GM13976 (cell line): ENCODE measurements around the gene TMEM123.

Experiments used
- DNase-seq: peaks from one replicate; pipeline ENCODE4 v3.0.0; 2012; ENCODE audit warnings: low spot score
- in situ Hi-C: fragments of 300-500 bp; cut with MboI; formaldehyde crosslinking; loops from one replicate; pipeline ENCODE4 v1.12.0; 2022; ENCODE audit warnings: low sequenced_read_pairs, mixed read lengths, inconsistent platforms; ENCODE audit not compliant: unreplicated experiment
- TF ChIP-seq, protein P1 (sequence below): IDR thresholded peaks from 2 replicates; pipeline ENCODE4 v1.5.1; 2012; ENCODE audit warnings: borderline replicate concordance, mild to moderate bottlenecking; ENCODE audit not compliant: insufficient read depth; ENCODE audit errors: extremely low read depth, missing control alignments, control extremely low read depth

TMEM123 gene

DNA sequence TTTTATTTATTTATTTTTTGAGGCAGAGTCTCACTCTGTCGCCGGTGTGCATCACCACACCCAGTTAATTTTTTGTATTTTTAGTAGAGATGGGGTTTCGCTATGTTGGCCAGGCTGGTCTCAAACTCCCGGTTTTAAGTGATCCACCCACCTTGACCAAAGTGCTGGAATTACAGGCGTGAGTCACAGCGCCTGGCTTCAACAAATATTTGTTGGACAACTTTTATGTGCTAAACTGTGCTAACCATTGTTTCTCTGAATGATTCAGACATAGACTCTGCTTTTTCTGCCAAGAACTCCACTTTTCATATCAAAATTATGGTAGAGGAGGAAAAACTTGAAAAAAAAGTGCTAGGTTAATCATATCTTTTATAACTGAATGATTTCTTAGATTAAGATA lies 41.7 kb upstream of the TMEM123 start:
- no peak for DNase-seq
- TF ChIP-seq, protein P1, sequence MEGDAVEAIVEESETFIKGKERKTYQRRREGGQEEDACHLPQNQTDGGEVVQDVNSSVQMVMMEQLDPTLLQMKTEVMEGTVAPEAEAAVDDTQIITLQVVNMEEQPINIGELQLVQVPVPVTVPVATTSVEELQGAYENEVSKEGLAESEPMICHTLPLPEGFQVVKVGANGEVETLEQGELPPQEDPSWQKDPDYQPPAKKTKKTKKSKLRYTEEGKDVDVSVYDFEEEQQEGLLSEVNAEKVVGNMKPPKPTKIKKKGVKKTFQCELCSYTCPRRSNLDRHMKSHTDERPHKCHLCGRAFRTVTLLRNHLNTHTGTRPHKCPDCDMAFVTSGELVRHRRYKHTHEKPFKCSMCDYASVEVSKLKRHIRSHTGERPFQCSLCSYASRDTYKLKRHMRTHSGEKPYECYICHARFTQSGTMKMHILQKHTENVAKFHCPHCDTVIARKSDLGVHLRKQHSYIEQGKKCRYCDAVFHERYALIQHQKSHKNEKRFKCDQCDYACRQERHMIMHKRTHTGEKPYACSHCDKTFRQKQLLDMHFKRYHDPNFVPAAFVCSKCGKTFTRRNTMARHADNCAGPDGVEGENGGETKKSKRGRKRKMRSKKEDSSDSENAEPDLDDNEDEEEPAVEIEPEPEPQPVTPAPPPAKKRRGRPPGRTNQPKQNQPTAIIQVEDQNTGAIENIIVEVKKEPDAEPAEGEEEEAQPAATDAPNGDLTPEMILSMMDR, result no peak
- in situ Hi-C loops, result loop anchor here (10.0 to 25.0 kb wide), 2 partner anchors 107 to 209 kb away; no protein-coding TSS in a partner anchor

DNA sequence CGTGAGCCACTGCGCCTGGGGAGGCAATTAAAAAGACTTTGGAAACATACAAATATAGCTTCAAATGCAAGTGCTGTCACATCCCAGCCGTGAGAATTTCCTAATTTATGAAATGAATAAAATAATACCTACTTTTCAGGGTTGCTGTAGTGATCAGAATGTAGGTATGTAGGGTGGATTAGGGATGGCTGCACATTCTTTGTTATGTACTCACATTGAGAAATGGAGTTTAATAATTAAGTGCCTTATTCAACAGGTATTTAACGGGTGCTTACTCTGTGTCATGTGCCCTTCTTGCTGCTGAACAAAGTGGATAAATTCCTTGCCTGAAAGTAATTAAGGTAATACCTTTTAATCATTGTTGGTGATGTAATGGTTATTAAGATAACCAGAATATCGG lies 41.0 kb upstream of the TMEM123 start:
- TF ChIP-seq, protein P1, result no peak
- in situ Hi-C loops, result loop anchor here (10.0 to 25.0 kb wide), 2 partner anchors 106 to 209 kb away; no protein-coding TSS in a partner anchor
- DNase-seq, result no peak

DNA sequence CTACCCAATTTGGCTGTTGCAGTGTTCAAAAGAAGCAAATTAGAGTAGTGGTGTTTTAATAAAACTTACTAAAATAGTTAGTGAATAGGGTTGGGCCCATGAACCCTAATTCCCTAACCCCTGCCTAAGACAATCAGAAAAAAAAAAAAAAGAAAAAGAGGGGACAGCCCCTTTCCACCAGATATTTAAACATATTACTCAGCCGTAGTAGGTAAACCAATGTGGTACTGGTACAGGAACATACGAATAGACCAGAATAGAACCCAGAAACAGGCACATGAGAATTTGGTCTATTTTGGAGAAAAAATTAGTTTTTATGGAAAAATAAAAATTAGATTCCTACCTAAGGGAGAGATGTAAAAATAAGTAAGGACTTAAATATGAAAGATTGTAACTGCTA lies 39.4 kb upstream of the TMEM123 start:
- TF ChIP-seq, protein P1, result no peak
- in situ Hi-C loops, result loop anchor here (10.0 to 25.0 kb wide), 2 partner anchors 105 to 207 kb away; no protein-coding TSS in a partner anchor
- no peak for DNase-seq

DNA sequence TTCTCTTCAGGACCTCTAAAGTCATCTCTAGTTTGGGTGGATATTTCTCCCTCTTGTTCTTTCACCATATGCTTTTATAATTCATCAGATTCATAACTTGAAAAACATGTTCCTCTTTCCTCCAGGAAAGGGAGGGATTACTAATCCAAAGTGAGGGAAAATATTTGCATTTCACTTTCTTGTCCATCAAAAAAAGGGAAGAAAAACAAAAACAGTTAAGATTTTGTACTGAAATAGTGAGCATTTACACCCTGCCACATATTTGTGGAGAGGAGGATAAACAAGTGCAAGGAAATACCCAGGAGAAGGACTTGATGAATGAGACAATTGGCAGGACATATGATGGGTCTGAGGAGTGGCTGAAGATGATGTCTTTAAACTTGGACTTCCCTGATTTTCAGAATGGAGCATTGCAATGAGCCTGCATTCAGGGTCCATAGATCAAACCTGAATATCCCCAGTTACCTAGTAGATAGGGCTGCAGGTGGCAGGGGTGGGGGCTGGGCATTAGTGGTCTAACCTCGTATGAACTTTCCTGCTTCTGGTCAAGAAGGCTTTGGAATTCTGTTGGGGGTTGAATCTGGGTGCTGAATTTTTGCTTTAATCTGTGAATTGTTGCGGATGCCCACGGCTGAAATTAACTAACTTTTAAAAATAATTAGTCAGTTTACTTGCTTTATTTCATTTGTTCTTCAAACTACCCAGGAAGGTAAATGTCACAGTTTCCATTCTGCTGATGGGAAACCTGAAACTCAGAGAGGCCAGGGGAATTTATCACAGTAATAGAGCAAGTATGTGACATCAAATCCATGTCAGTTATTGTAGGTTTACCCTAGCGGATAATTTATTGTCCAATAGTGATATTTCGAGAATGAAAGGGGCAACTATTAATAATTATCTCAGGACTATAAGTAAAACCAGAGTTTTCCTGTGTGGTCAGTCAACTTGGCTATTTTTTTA lies 36.9 kb upstream of the TMEM123 start:
- DNase-seq, result no peak
- TF ChIP-seq, protein P1, result no peak
- in situ Hi-C loops, result loop anchor here (10.0 to 25.0 kb wide), 2 partner anchors 102 to 205 kb away; no protein-coding TSS in a partner anchor

DNA sequence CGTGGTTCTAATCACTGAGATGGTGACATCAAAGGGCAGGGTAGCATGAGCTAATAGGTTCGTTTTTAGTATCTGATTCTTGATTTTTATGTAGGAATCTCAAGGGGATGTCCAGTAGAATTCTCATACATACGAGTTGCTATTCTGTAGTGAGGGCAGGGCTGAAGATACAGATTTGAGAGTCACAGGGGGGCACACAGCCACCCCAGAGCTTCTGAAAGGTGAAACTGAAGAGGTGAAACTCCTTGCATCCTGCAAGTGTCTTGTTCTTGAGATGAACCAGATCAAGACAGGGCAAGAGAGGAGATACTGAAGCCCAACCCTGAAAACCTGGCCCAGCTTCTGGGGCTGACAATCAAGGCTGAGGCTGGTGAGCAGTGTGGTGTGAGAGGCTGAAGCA lies 35.6 kb upstream of the TMEM123 start:
- TF ChIP-seq, protein P1, result no peak
- no peak for DNase-seq
- in situ Hi-C loops, result loop anchor here (25.0 kb wide), 1 partner anchor 101 kb away; no protein-coding TSS in a partner anchor

DNA sequence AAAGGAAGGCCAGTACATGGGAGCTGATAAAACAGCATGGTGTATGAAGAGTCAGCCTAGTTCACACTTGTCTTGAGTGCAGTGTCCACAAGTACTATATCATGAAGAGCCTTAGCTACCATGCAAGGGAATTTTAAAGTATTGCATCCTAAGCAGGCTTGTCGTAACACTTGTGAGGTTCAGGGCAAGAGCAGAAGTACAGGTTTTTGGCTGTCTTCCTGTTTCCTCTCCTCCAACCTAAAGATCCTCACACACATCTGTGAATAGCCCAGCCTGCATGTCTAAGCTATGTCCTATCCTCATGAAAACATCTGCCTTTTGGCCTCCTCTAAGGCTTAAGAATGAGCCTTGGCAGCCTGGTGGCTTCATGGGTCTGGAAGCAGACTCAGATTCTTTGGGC lies 34.6 kb upstream of the TMEM123 start:
- in situ Hi-C loops, result loop anchor here (25.0 kb wide), 1 partner anchor 100 kb away; no protein-coding TSS in a partner anchor
- no peak for DNase-seq
- TF ChIP-seq, protein P1, result no peak
